ENCODE results near the gene KLHL10.
"Not testable (repeated sequence)": the region's sequence is repeated elsewhere in the genome, so short reads cannot be mapped to it uniquely, and the experiment has no call there.

DNA sequence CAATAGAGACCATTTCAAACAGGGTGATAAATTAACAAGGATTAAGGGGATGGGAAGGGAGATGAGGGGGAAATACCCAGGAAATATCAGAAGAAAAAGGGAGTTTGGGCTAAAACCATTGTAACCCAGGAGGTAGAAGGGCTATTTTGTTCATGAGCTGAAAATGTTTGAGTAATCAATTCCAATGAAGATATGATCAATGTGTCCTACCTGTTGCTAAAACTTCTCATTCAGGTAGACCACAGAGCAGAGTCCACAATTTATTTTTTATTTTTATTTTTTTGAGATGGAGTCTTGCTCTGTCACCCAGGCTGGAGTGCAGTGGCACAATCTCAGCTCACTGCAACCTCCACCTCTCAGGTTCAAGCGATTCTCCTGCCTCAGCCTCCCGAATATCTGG lies 1.8 kb downstream of the KLHL10 start:
- not testable (repeated sequence) for TF ChIP-seq CTCF, POLR2A (IDR thresholded peaks at IDR 0.05)
